H1 (cell line): ENCODE measurements around the gene LRRN1.

Source experiments
- CREB1 ChIP-seq: IDR thresholded peaks from 2 replicates; pipeline ENCODE4 v1.6.1; 2012; ENCODE audit warnings: inconsistent platforms
- EGR1 ChIP-seq: IDR thresholded peaks from 2 replicates; pipeline ENCODE4 v1.6.1; 2011; ENCODE audit warnings: low read depth, low read length, borderline replicate concordance
- KDM1A ChIP-seq: fragments of 200-600, 300-600 bp; sonication (generic); IDR thresholded peaks from 2 replicates; pipeline ENCODE4 v1.7.1; 2016; ENCODE audit warnings: mild to moderate bottlenecking, low read length, borderline replicate concordance
- SP1 ChIP-seq: IDR thresholded peaks from 2 replicates; pipeline ENCODE4 v1.6.1; 2011; ENCODE audit warnings: low read depth, low read length
- TBP ChIP-seq: IDR thresholded peaks from 2 replicates; pipeline ENCODE4 v1.6.1; 2011; ENCODE audit warnings: low read depth, low read length, improper control_type of control experiment
- TF ChIP-seq, protein P1 (sequence below), 3 experiments: IDR thresholded peaks; 1 replicate in 2 of 3; 2 replicates in 1 of 3; pipeline versions ENCODE4 v1.5.1 to v1.6.1; 2011; ENCODE audit warnings: low read length in 3 of 3, mild to moderate bottlenecking in 3 of 3, inconsistent platforms in 2 of 3, low read depth in 1 of 3, moderate library complexity in 1 of 3; ENCODE audit not compliant: insufficient read depth in 1 of 3; ENCODE audit errors: control extremely low read depth in 1 of 3

DNA sequence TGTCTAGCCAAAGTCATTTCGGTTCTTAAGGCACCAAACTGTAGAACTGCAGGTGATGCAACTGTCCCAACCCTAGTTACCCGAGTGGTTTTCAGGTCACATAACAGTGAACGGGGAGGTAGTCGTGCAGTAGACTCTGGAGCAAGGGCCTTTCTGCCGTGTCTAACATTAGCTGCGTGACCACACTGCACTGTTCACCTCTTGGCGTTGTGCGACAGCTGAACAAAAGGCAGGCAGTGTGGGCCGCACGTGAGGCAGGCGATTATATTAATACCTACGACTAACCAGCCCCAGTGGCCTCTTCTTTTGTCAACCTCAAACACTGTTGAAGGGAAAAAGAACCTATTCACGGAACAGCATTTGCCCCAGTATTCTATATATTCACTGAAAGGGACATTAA, 2.8 kb downstream of the LRRN1 start:
- TF ChIP-seq SP1 (no peak), TBP (no peak), EGR1 (no peak), CREB1 (no peak), KDM1A (no peak)
- TF ChIP-seq, protein P1, sequence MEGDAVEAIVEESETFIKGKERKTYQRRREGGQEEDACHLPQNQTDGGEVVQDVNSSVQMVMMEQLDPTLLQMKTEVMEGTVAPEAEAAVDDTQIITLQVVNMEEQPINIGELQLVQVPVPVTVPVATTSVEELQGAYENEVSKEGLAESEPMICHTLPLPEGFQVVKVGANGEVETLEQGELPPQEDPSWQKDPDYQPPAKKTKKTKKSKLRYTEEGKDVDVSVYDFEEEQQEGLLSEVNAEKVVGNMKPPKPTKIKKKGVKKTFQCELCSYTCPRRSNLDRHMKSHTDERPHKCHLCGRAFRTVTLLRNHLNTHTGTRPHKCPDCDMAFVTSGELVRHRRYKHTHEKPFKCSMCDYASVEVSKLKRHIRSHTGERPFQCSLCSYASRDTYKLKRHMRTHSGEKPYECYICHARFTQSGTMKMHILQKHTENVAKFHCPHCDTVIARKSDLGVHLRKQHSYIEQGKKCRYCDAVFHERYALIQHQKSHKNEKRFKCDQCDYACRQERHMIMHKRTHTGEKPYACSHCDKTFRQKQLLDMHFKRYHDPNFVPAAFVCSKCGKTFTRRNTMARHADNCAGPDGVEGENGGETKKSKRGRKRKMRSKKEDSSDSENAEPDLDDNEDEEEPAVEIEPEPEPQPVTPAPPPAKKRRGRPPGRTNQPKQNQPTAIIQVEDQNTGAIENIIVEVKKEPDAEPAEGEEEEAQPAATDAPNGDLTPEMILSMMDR (IDR thresholded peaks at IDR 0.05; ENCODE audit: control extremely low read depth in 1 of 3, insufficient read depth in 1 of 3, low read depth in 1 of 3, low read length in 3 of 3), result no peak
